ENCODE data around the gene DPM3. TPM values are rescaled to one million over a fixed set of nuclear protein-coding genes. Genes with fewer than 3 reads are reported as not detected.

Gene DPM3
- total RNA-seq, 1 experiment from 2014 or later: 113 TPM

GRCh38 chr1:155182052-155182550 lies 41.8 kb upstream of the DPM3 start:
- Histone ChIP-seq H3K36me3 (ENCODE audit: control insufficient read depth in 1 of 2, insufficient read depth in 2 of 2, low read length in 2 of 2) (no peaks in the 10 kb centered on the region; a peak in 1 of 4 replicates), H3K4me1 (ENCODE audit: control insufficient read depth in 1 of 2, insufficient read depth in 2 of 2, low read length in 2 of 2) (peaks cover 0 to 2% of the 10 kb centered on the region in 2 experiments; a peak in 2 of 4 replicates), H3K9me3 (ENCODE audit: control insufficient read depth in 1 of 2, insufficient read depth in 1 of 2, low read depth in 1 of 2, low read length in 2 of 2) (no peaks in the 10 kb centered on the region), H3K27ac (ENCODE audit: low read depth, low read length) (no peak overlapping the region), H2AFZ (ENCODE audit: low read depth, low read length, poor library complexity, severe bottlenecking) (no peak overlapping the region), H3K4me2 (ENCODE audit: low read length) (no peak overlapping the region), H4K20me1 (ENCODE audit: insufficient read depth) (no peaks in the 10 kb centered on the region), H3K9me2 (ENCODE audit: insufficient read depth) (no peaks in the 10 kb centered on the region), H3K9ac (ENCODE audit: low read length) (no peak overlapping the region), H3K27me3 (ENCODE audit: insufficient read depth, low read length) (no peaks in the 10 kb centered on the region), H3K79me2 (ENCODE audit: insufficient read depth, low read length) (no peaks in the 10 kb centered on the region), H3K4me3 (replicated peaks in 1 of 2; ENCODE audit: low read depth in 1 of 2, low read length in 2 of 2) (no peak overlapping the region)
- TF ChIP-seq ZFX (IDR thresholded peaks at IDR 0.05) (no peak), CEBPB (IDR thresholded peaks at IDR 0.05; ENCODE audit: low read depth) (no peak), ZNF274 (IDR thresholded peaks at IDR 0.05; ENCODE audit: low read depth, low read length) (no peak), RAD21 (IDR thresholded peaks at IDR 0.05; ENCODE audit: low read depth) (no peak), FOSL1 (IDR thresholded peaks at IDR 0.05; ENCODE audit: low read depth) (no peak), ATF3 (IDR thresholded peaks at IDR 0.05) (no peak), EZH2 (IDR thresholded peaks at IDR 0.05) (no peak), JUND (IDR thresholded peaks at IDR 0.05) (no peak), EZH2phosphoT487 (IDR thresholded peaks at IDR 0.05; ENCODE audit: borderline replicate concordance) (no peak), SRF (IDR thresholded peaks at IDR 0.05; ENCODE audit: low read depth) (no peak), TCF7L2 (IDR thresholded peaks at IDR 0.05; ENCODE audit: borderline replicate concordance, extremely low read depth, insufficient read depth, insufficient read length) (no peak), EGR1 (IDR thresholded peaks at IDR 0.05; ENCODE audit: low read depth) (no peak), CTCF (IDR thresholded peaks at IDR 0.05 in 2 of 3, conservative IDR thresholded peaks at IDR 0.05 in 1 of 3; ENCODE audit: borderline replicate concordance in 1 of 3, insufficient read depth in 1 of 3, low read depth in 2 of 3, low read length in 2 of 3) (no peak), SP1 (IDR thresholded peaks at IDR 0.05; ENCODE audit: low read depth) (no peak), SIN3A (IDR thresholded peaks at IDR 0.05; ENCODE audit: low read depth) (no peak), YY1 (IDR thresholded peaks at IDR 0.05; ENCODE audit: extremely low read depth, insufficient replicate concordance, low read depth, low read length) (no peak), REST (IDR thresholded peaks at IDR 0.05; ENCODE audit: low read depth) (no peak), MAX (IDR thresholded peaks at IDR 0.05) (no peak), POLR2AphosphoS5 (IDR thresholded peaks at IDR 0.05; ENCODE audit: low read depth, low read length) (no peak)
- ATAC-seq (no peak), DNase-seq (ENCODE audit: low read depth, low spot score) (no peak)
- RAD21 ChIA-PET (ENCODE audit: low non-redundant PET in 1 of 2, low total read pairs in 2 of 2, uncharacterized antibody in 2 of 2, unreplicated experiment in 2 of 2): no interaction called here
- CTCF ChIA-PET: no interaction called here
- intact Hi-C loops (cut with micrococcal nuclease): no loop called here
- POLR2A ChIA-PET: no interaction called here
- BruUV-seq (replicated peaks): no TSS peak

Measured in HCT116 (cell line).